Smooth muscle cell (in vitro differentiated cells): ENCODE measurements around the gene KCND2. TPM values are rescaled to one million over a fixed set of nuclear protein-coding genes. Genes with fewer than 3 reads are reported as not detected.
A peak's percentile ranks its signal among the peaks of the same experiment; 100 is the strongest.
"Not testable (repeated sequence)": the region's sequence is repeated elsewhere in the genome, so short reads cannot be mapped to it uniquely, and the experiment has no call there.

ENCODE experiments used
- DNase-seq: peaks from one replicate; lab custom pipeline; 2025; ENCODE audit not compliant: unreplicated experiment; lab: John Stamatoyannopoulos, UW
- H2AFZ ChIP-seq: fragments of 200-600 bp; sonication (generic); 2 replicates; pipeline ENCODE4 v1.6.0; 2016; ENCODE audit warnings: antibody characterized with exemption, low read depth, mild to moderate bottlenecking
- H3F3A ChIP-seq: fragments of 200-600 bp; sonication (generic); 2 replicates; pipeline ENCODE4 v1.6.0; 2017; ENCODE audit warnings: antibody characterized with exemption, low read depth
- H3K27ac ChIP-seq: fragments of 200-600 bp; sonication (generic); 2 replicates; pipeline ENCODE4 v1.5.1; 2016; ENCODE audit warnings: low read depth, mild to moderate bottlenecking
- H3K27me3 ChIP-seq: fragments of 200-600 bp; sonication (generic); 2 replicates; pipeline ENCODE4 v1.6.1; 2016; ENCODE audit warnings: low read depth, mild to moderate bottlenecking
- H3K36me3 ChIP-seq: fragments of 200-600 bp; sonication (generic); 2 replicates; pipeline ENCODE4 v1.5.1; 2016; ENCODE audit warnings: low read depth
- H3K4me1 ChIP-seq: fragments of 200-600 bp; sonication (generic); 2 replicates; pipeline ENCODE4 v1.5.1; 2016; ENCODE audit warnings: low read depth
- H3K4me2 ChIP-seq: fragments of 200-600 bp; sonication (generic); 2 replicates; pipeline ENCODE4 v1.6.0; 2016; ENCODE audit warnings: mild to moderate bottlenecking
- H3K4me3 ChIP-seq: fragments of 200-600 bp; sonication (generic); 2 replicates; pipeline ENCODE4 v1.5.1; 2016; ENCODE audit warnings: mild to moderate bottlenecking
- H3K79me2 ChIP-seq: fragments of 200-600 bp; sonication (generic); 2 replicates; pipeline ENCODE4 v1.6.0; 2016; ENCODE audit warnings: low read depth, mild to moderate bottlenecking
- H3K9ac ChIP-seq: fragments of 200-600 bp; sonication (generic); 2 replicates; pipeline ENCODE4 v1.6.0; 2016; ENCODE audit warnings: low read depth
- H3K9me3 ChIP-seq: fragments of 200-600 bp; sonication (generic); replicated peaks from 2 replicates; pipeline ENCODE4 v1.5.1; 2016; ENCODE audit warnings: low read depth
- H4K20me1 ChIP-seq: fragments of 200-600 bp; sonication (generic); 2 replicates; pipeline ENCODE4 v1.6.0; 2016; ENCODE audit warnings: low read depth
- CTCF ChIP-seq: fragments of 200-600 bp; sonication (generic); IDR thresholded peaks from 2 replicates; pipeline ENCODE4 v1.5.1; 2017; ENCODE audit warnings: borderline replicate concordance, mild to moderate bottlenecking, antibody characterized with exemption; ENCODE audit not compliant: insufficient read depth, poor library complexity, severe bottlenecking
- WGBS: methylation state at CpG from one replicate; pipeline ENCODE4 v1.1.7; 2016; ENCODE audit warnings: low lambda C conversion rate; 5-methylcytosine and 5-hydroxymethylcytosine counted together
- polyA plus RNA-seq: library from polyadenylated mRNA; unstranded; fragments of >200 nt; fragmentation: Nextera tagmentation; extraction: Ambion mirVana; gene quantifications from 2 replicates; pipeline ENCODE4 v1.2.1, GENCODE V29; 2016
- total RNA-seq: library from RNA; depleted of rRNA; stranded (reverse); fragments of >200 nt; gene quantifications from 2 replicates; pipeline ENCODE4 v1.2.3, GENCODE V29; 2014

KCND2 gene
- total and polyA plus RNA-seq, 2 experiments from 2014 or later: 1.6 to 2.9 TPM

- H3K4me2 ChIP-seq: no peak overlapping the region
- H3K4me3 ChIP-seq: no peak overlapping the region
- no peak for TF ChIP-seq CTCF
- no peak overlapping the region for H3K9ac ChIP-seq
- H3K79me2 ChIP-seq: no peaks in the 10 kb centered on the region
- no peaks in the 10 kb centered on the region for H3K36me3 ChIP-seq
- no peaks in the 10 kb centered on the region for H4K20me1 ChIP-seq
- H3K4me1 ChIP-seq: no peaks in the 10 kb centered on the region
- peak overlapping the region; percentile 70 for H2AFZ ChIP-seq
- H3K27ac ChIP-seq: no peak overlapping the region
- H3F3A ChIP-seq: peaks cover 5% of the 10 kb centered on the region
- no peaks in the 10 kb centered on the region for H3K9me3 ChIP-seq
- H3K27me3 ChIP-seq: no peaks in the 10 kb centered on the region
- no peak for DNase-seq
Observed at GRCh38 chr7:120775755-120776154, 502.8 kb downstream of the KCND2 start.

- H3K27me3 ChIP-seq, H3F3A ChIP-seq, H3K9ac ChIP-seq, H3K27ac ChIP-seq, H2AFZ ChIP-seq, H3K4me2 ChIP-seq, H4K20me1 ChIP-seq, DNase-seq, H3K79me2 ChIP-seq, H3K4me3 ChIP-seq, H3K36me3 ChIP-seq, H3K4me1 ChIP-seq, H3K9me3 ChIP-seq: not testable (repeated sequence)
- WGBS: 87% methylated on average over 8 of the region's 8 CpGs
Observed at GRCh38 chr7:120779078-120779477, 506.1 kb downstream of the KCND2 start.

- H3K9ac ChIP-seq, DNase-seq, H3K4me3 ChIP-seq, H3K36me3 ChIP-seq, H4K20me1 ChIP-seq, H3K4me2 ChIP-seq, H3K27me3 ChIP-seq, H3K4me1 ChIP-seq, H3K79me2 ChIP-seq, H3K27ac ChIP-seq, H3F3A ChIP-seq, H3K9me3 ChIP-seq, H2AFZ ChIP-seq: not testable (repeated sequence)
- 82% methylated on average over 7 of the region's 7 CpGs for WGBS
Observed at GRCh38 chr7:120780451-120780850, 507.5 kb downstream of the KCND2 start.

GRCh38 chr7:120780938-120781337 lies 508.0 kb downstream of the KCND2 start:
- no peak overlapping the region for H3K9ac ChIP-seq
- no peaks in the 10 kb centered on the region for H3K27me3 ChIP-seq
- no peaks in the 10 kb centered on the region for H3F3A ChIP-seq
- no peaks in the 10 kb centered on the region for H3K79me2 ChIP-seq
- H3K36me3 ChIP-seq: no peaks in the 10 kb centered on the region
- no peaks in the 10 kb centered on the region for H3K9me3 ChIP-seq
- H3K27ac ChIP-seq: no peak overlapping the region
- H3K4me1 ChIP-seq: no peaks in the 10 kb centered on the region
- no peak overlapping the region for H3K4me2 ChIP-seq
- no peak overlapping the region for H3K4me3 ChIP-seq
- no peak overlapping the region for H2AFZ ChIP-seq
- no peak for DNase-seq
- no peak for TF ChIP-seq CTCF
- 74% methylated on average over 6 of the region's 6 CpGs for whole genome bisulfite sequencing
- no peaks in the 10 kb centered on the region for H4K20me1 ChIP-seq

GRCh38 chr7:120781924-120782323 lies 508.9 kb downstream of the KCND2 start:
- H3K4me2 ChIP-seq, H3K4me3 ChIP-seq, H3K79me2 ChIP-seq, H3K27me3 ChIP-seq, H3K9me3 ChIP-seq, H3F3A ChIP-seq, H3K27ac ChIP-seq, H3K36me3 ChIP-seq, DNase-seq, H4K20me1 ChIP-seq, H2AFZ ChIP-seq, H3K9ac ChIP-seq, H3K4me1 ChIP-seq: not testable (repeated sequence)
- WGBS: 98% methylated on average over 10 of the region's 10 CpGs
